ENCODE data around the gene CCDC33.

The CCDC33 gene

DNA sequence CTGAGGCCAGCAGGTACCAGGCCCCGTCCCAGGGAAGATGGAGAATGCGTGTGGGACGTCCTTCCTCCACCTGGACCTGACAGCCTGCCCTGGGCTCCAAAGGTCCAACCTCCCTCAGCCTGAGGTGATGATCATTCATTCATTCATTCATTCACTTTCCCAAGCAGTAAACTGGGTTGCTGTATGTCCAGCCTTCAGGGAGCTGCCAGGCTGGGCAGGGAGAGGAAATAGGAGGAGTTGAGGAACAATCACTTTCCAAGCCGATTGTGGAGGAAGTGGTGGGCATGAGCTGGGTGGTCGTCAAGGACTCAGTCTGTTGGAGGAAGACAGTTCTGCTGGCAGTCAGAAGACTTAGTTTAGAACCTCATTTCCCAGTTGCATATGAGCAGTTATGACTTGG lies 10.2 kb upstream of the CCDC33 start:
- H3K27me3 ChIP-seq (ENCODE audit: insufficient read depth, low read length, poor library complexity) = peaks cover 8% of the 10 kb centered on the region
- no peaks in the 10 kb centered on the region for H3K4me1 ChIP-seq (ENCODE audit: insufficient read depth, low read length)
- no peak overlapping the region for H3K4me3 ChIP-seq (ENCODE audit: low read depth in 1 of 2, low read length in 2 of 2)
- H4K20me1 ChIP-seq (ENCODE audit: insufficient read depth, low read length) = no peaks in the 10 kb centered on the region
- DNase-seq = no peak
- no peak for ATAC-seq (ENCODE audit: insufficient read depth, low read depth)
- H3K36me3 ChIP-seq (ENCODE audit: insufficient read depth, low read length) = no peaks in the 10 kb centered on the region
- H3K4me2 ChIP-seq (ENCODE audit: insufficient read depth, low read length) = no peak overlapping the region
- H3K9ac ChIP-seq (ENCODE audit: low read depth, low read length) = no peak overlapping the region
- no peaks in the 10 kb centered on the region for H3K9me3 ChIP-seq (ENCODE audit: insufficient read depth, low read length, severe bottlenecking)
- TF ChIP-seq EZH2 (IDR thresholded peaks at IDR 0.05; ENCODE audit: borderline replicate concordance, low read depth, low read length, severe bottlenecking) = no peak
- TF ChIP-seq, protein P1, sequence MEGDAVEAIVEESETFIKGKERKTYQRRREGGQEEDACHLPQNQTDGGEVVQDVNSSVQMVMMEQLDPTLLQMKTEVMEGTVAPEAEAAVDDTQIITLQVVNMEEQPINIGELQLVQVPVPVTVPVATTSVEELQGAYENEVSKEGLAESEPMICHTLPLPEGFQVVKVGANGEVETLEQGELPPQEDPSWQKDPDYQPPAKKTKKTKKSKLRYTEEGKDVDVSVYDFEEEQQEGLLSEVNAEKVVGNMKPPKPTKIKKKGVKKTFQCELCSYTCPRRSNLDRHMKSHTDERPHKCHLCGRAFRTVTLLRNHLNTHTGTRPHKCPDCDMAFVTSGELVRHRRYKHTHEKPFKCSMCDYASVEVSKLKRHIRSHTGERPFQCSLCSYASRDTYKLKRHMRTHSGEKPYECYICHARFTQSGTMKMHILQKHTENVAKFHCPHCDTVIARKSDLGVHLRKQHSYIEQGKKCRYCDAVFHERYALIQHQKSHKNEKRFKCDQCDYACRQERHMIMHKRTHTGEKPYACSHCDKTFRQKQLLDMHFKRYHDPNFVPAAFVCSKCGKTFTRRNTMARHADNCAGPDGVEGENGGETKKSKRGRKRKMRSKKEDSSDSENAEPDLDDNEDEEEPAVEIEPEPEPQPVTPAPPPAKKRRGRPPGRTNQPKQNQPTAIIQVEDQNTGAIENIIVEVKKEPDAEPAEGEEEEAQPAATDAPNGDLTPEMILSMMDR (IDR thresholded peaks at IDR 0.05; ENCODE audit: borderline replicate concordance, extremely low read depth, low read length, poor library complexity, severe bottlenecking) = no peak
- H3K27ac ChIP-seq (ENCODE audit: low read length) = no peak overlapping the region
- no peaks in the 10 kb centered on the region for H3K79me2 ChIP-seq (ENCODE audit: insufficient read depth, low read length)
- no peak overlapping the region for H2AFZ ChIP-seq (ENCODE audit: low read depth, low read length)

DNA sequence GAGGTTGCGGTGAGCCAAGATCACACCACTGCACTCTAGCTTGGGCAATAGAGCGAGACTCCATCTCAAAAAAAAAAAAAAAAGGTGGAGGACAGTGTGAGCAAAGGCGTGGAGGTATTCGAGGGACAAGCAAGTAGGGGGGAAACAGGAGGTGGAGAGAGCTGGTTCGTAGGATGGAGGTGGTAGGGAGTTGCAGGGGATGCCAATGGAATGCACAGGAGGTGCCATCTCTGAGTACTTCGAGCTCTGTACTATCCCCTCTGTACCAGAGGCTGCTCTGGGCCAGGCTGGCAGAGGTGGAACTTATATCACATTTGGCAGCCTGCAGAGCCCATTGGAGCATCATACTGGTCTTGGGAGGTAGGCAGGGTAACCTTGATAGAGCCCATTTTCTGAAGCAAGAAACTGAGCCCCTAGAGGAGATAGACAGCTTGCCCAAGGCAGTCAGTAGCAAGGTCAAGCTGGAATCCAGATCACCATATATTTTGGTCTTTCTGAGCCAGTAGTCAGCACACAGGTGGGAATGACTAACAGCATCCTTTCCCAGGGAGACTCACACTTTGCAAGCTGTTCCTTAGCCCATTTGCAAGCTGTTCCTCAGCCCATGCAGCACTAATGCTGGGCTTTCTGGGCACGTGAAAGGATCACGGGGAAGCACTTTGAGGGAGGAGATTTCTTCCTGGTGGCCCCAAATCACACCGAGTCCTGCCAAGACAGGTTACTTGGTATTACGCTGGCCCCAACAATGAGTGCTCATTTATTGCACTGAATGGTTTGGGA lies 9.2 kb upstream of the CCDC33 start:
- no peaks in the 10 kb centered on the region for H3K79me2 ChIP-seq (ENCODE audit: insufficient read depth, low read length)
- TF ChIP-seq, protein P1 (IDR thresholded peaks at IDR 0.05; ENCODE audit: borderline replicate concordance, extremely low read depth, low read length, poor library complexity, severe bottlenecking) = no peak
- TF ChIP-seq EZH2 (IDR thresholded peaks at IDR 0.05; ENCODE audit: borderline replicate concordance, low read depth, low read length, severe bottlenecking) = no peak
- DNase-seq = no peak
- H3K4me1 ChIP-seq (ENCODE audit: insufficient read depth, low read length) = no peaks in the 10 kb centered on the region
- ATAC-seq (ENCODE audit: insufficient read depth, low read depth) = no peak
- H3K27me3 ChIP-seq (ENCODE audit: insufficient read depth, low read length, poor library complexity) = peaks cover 8% of the 10 kb centered on the region
- no peaks in the 10 kb centered on the region for H4K20me1 ChIP-seq (ENCODE audit: insufficient read depth, low read length)
- H3K27ac ChIP-seq (ENCODE audit: low read length) = no peak overlapping the region
- H3K9me3 ChIP-seq (ENCODE audit: insufficient read depth, low read length, severe bottlenecking) = no peaks in the 10 kb centered on the region
- H3K4me2 ChIP-seq (ENCODE audit: insufficient read depth, low read length) = no peak overlapping the region
- H3K36me3 ChIP-seq (ENCODE audit: insufficient read depth, low read length) = no peaks in the 10 kb centered on the region
- H3K9ac ChIP-seq (ENCODE audit: low read depth, low read length) = no peak overlapping the region
- H2AFZ ChIP-seq (ENCODE audit: low read depth, low read length) = no peak overlapping the region
- H3K4me3 ChIP-seq (ENCODE audit: low read depth in 1 of 2, low read length in 2 of 2) = no peak overlapping the region

DNA sequence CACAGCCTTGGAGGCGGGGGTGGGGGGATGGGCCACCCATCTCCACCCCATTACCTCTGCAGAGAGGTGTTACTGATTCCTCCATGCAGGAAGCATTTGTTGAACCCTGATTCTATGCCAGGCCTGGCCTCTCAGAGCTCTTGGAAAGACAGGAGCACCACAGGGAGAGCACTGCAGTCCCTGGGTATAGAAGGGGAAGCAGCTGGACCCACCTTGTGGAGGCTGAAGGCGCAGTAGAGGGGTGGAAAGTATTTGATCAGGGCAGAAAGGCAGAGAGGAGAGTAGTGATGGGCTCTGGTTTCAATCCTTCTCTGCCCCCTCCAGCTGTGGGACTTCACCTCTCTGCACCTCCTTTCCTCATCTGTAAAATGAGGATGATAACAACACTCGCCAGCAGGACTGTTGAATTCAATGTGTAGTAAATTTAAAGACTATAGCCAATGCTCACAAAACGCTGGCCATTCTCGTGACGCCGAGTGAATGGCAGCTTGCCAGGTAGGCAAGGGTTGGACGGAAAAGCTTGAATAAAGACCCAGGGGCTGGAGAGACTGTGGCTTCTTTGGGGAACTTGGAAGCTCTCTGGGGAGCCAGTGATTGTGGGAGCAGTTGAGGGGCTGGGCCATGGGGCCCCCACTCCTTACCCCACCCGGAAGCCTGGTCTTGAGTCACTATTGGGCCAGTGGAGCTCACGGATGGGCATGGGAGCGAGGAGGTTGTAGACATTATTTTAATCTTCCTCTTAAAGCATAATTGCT lies 8.0 kb upstream of the CCDC33 start:
- H2AFZ ChIP-seq (ENCODE audit: low read depth, low read length) = no peak overlapping the region
- no peaks in the 10 kb centered on the region for H3K79me2 ChIP-seq (ENCODE audit: insufficient read depth, low read length)
- no peak overlapping the region for H3K9ac ChIP-seq (ENCODE audit: low read depth, low read length)
- peaks cover 12% of the 10 kb centered on the region for H3K27me3 ChIP-seq (ENCODE audit: insufficient read depth, low read length, poor library complexity)
- TF ChIP-seq EZH2 (IDR thresholded peaks at IDR 0.05; ENCODE audit: borderline replicate concordance, low read depth, low read length, severe bottlenecking) = no peak
- H3K4me1 ChIP-seq (ENCODE audit: insufficient read depth, low read length) = no peaks in the 10 kb centered on the region
- no peaks in the 10 kb centered on the region for H3K9me3 ChIP-seq (ENCODE audit: insufficient read depth, low read length, severe bottlenecking)
- no peak overlapping the region for H3K4me2 ChIP-seq (ENCODE audit: insufficient read depth, low read length)
- no peak overlapping the region for H3K27ac ChIP-seq (ENCODE audit: low read length)
- ATAC-seq (ENCODE audit: insufficient read depth, low read depth) (no peak), DNase-seq (no peak)
- H4K20me1 ChIP-seq (ENCODE audit: insufficient read depth, low read length) = no peaks in the 10 kb centered on the region
- H3K4me3 ChIP-seq (ENCODE audit: low read depth in 1 of 2, low read length in 2 of 2) = no peak overlapping the region
- H3K36me3 ChIP-seq (ENCODE audit: insufficient read depth, low read length) = no peaks in the 10 kb centered on the region

DNA sequence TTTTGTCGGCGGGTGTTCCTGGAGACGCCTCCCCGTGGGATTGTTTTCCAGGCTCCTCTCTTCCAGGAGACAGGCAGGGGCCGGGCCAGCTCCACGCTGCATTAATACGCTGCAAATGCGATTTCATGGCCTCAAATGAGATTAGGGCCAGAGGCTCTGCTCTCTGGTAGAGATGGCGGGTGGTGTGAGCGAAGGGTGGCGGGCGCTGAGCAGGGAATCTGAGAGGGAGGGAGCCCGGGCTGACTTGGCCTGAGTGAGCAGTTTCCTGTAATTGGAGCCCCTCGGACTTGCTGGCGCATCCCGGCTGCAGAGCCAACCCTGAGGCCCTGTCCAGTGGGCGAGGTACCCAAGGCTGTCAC lies 7.4 kb upstream of the CCDC33 start:
- ATAC-seq (ENCODE audit: insufficient read depth, low read depth) (no peak), DNase-seq (no peak)
- no peak for TF ChIP-seq EZH2 (IDR thresholded peaks at IDR 0.05; ENCODE audit: borderline replicate concordance, low read depth, low read length, severe bottlenecking)
- TF ChIP-seq, protein P1 (IDR thresholded peaks at IDR 0.05; ENCODE audit: borderline replicate concordance, extremely low read depth, low read length, poor library complexity, severe bottlenecking) = no peak
- Histone ChIP-seq H3K9me3 (ENCODE audit: insufficient read depth, low read length, severe bottlenecking) (no peaks in the 10 kb centered on the region), H3K4me1 (ENCODE audit: insufficient read depth, low read length) (no peaks in the 10 kb centered on the region), H3K4me3 (ENCODE audit: low read depth in 1 of 2, low read length in 2 of 2) (no peak overlapping the region), H3K27ac (ENCODE audit: low read length) (no peak overlapping the region), H3K36me3 (ENCODE audit: insufficient read depth, low read length) (no peaks in the 10 kb centered on the region), H3K4me2 (ENCODE audit: insufficient read depth, low read length) (no peak overlapping the region), H2AFZ (ENCODE audit: low read depth, low read length) (no peak overlapping the region), H3K79me2 (ENCODE audit: insufficient read depth, low read length) (no peaks in the 10 kb centered on the region), H4K20me1 (ENCODE audit: insufficient read depth, low read length) (no peaks in the 10 kb centered on the region), H3K27me3 (ENCODE audit: insufficient read depth, low read length, poor library complexity) (peaks cover 14% of the 10 kb centered on the region), H3K9ac (ENCODE audit: low read depth, low read length) (no peak overlapping the region)

Data from DND-41 (cell line).